Measurements from ENCODE around the gene VSIG10L2.
"Not testable (repeated sequence)": the region's sequence is repeated elsewhere in the genome, so short reads cannot be mapped to it uniquely, and the experiment has no call there.

The VSIG10L2 gene

DNA sequence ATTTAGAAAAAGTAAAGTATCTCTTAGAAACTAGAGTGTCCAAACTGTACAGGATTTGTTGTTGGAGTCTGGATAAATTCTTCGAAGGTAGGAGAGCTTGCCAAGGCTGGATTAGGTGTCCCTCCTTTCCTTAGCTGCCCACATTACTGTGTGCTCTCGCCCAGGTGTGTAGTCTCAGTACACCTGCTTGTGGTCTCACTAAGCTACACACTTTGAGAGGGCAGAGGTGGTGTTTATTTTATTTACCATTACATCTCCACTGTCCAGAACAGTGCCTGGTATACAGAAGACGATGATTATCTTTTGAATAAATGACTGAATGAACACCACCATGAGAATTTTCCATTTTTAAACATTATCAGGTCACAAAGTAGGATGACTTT, 36.5 kb downstream of the VSIG10L2 start:
- no peak overlapping the region for H3K9ac ChIP-seq (ENCODE audit: low read length)
- H2AFZ ChIP-seq (ENCODE audit: low read depth, low read length, severe bottlenecking): no peak overlapping the region
- TF ChIP-seq CTCF (IDR thresholded peaks at IDR 0.05; ENCODE audit: insufficient read depth, low read length, poor library complexity, severe bottlenecking) (no peak), EZH2phosphoT487 (conservative IDR thresholded peaks at IDR 0.05; ENCODE audit: low read length) (no peak)
- H3K36me3 ChIP-seq (ENCODE audit: low read length): no peaks in the 10 kb centered on the region
- no peak overlapping the region for H3K27ac ChIP-seq (ENCODE audit: low read depth, low read length)
- no peaks in the 10 kb centered on the region for H3K79me2 ChIP-seq (ENCODE audit: insufficient read depth, low read length)
- H3K9me2 ChIP-seq (replicated peaks; ENCODE audit: insufficient read depth, low read length): no peaks in the 10 kb centered on the region
- no peaks in the 10 kb centered on the region for H3K9me3 ChIP-seq (ENCODE audit: insufficient read depth, low read length)
- no peaks in the 10 kb centered on the region for H4K20me1 ChIP-seq (ENCODE audit: low read depth, low read length)
- H3K27me3 ChIP-seq (ENCODE audit: low read length): no peaks in the 10 kb centered on the region
- H3F3A ChIP-seq (ENCODE audit: insufficient read depth): no peaks in the 10 kb centered on the region
- no peak overlapping the region for H3K4me3 ChIP-seq (ENCODE audit: insufficient read depth, low read length, poor library complexity, severe bottlenecking)
- no peak overlapping the region for H3K4me2 ChIP-seq (ENCODE audit: low read depth, low read length, poor library complexity, severe bottlenecking)

- not testable (repeated sequence) for H4K20me1 ChIP-seq (ENCODE audit: low read depth, low read length)
These were observed 40.1 kb downstream of the VSIG10L2 start for GRCh38 chr11:125985956-125986355.

GRCh38 chr11:125987066-125987641, 41.3 kb downstream of the VSIG10L2 start:
- Histone ChIP-seq H3K27ac (ENCODE audit: low read depth, low read length) (no peak overlapping the region), H3K79me2 (ENCODE audit: insufficient read depth, low read length) (no peaks in the 10 kb centered on the region), H2AFZ (ENCODE audit: low read depth, low read length, severe bottlenecking) (no peak overlapping the region), H4K20me1 (ENCODE audit: low read depth, low read length) (no peaks in the 10 kb centered on the region), H3K27me3 (ENCODE audit: low read length) (no peaks in the 10 kb centered on the region), H3K36me3 (ENCODE audit: low read length) (no peaks in the 10 kb centered on the region), H3K9ac (ENCODE audit: low read length) (no peak overlapping the region), H3K4me2 (ENCODE audit: low read depth, low read length, poor library complexity, severe bottlenecking) (no peak overlapping the region), H3K9me2 (replicated peaks; ENCODE audit: insufficient read depth, low read length) (no peaks in the 10 kb centered on the region), H3K9me3 (ENCODE audit: insufficient read depth, low read length) (no peaks in the 10 kb centered on the region), H3F3A (ENCODE audit: insufficient read depth) (no peaks in the 10 kb centered on the region), H3K4me3 (ENCODE audit: insufficient read depth, low read length, poor library complexity, severe bottlenecking) (no peak overlapping the region)
- TF ChIP-seq EZH2phosphoT487 (conservative IDR thresholded peaks at IDR 0.05; ENCODE audit: low read length) (no peak), CTCF (IDR thresholded peaks at IDR 0.05; ENCODE audit: insufficient read depth, low read length, poor library complexity, severe bottlenecking) (no peak)

More at GRCh38 chr11:125985956-125986355, 40.1 kb downstream of the VSIG10L2 start:
- H3F3A ChIP-seq (ENCODE audit: insufficient read depth); H3K79me2 ChIP-seq (ENCODE audit: insufficient read depth, low read length); H2AFZ ChIP-seq (ENCODE audit: low read depth, low read length, severe bottlenecking); H3K27me3 ChIP-seq (ENCODE audit: low read length); H3K4me2 ChIP-seq (ENCODE audit: low read depth, low read length, poor library complexity, severe bottlenecking); H3K36me3 ChIP-seq (ENCODE audit: low read length); H3K9me2 ChIP-seq (replicated peaks; ENCODE audit: insufficient read depth, low read length); H3K4me3 ChIP-seq (ENCODE audit: insufficient read depth, low read length, poor library complexity, severe bottlenecking); H3K9me3 ChIP-seq (ENCODE audit: insufficient read depth, low read length); H3K27ac ChIP-seq (ENCODE audit: low read depth, low read length); H3K9ac ChIP-seq (ENCODE audit: low read length): not testable (repeated sequence)

DNA sequence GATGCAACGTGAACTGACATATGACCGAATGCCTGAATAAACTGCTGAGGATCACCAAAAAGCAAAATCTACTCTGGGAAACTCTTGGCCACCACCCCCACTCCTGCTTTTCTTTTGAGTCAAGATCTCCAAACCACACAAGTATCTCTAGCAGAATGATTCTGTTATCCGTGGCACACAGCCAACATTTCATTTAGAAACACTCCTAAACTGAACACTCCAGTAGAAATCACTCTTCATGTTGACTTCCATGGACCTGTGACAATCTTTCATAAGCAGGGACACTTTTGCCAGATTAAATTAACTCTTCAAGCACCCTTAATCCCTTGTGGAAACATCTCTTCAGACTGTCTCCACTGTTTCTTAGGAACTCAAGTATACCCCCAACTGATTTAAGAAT, 44.4 kb downstream of the VSIG10L2 start:
- no peaks in the 10 kb centered on the region for H4K20me1 ChIP-seq (ENCODE audit: low read depth, low read length)
- H3K27ac ChIP-seq (ENCODE audit: low read depth, low read length): no peak overlapping the region
- H3K27me3 ChIP-seq (ENCODE audit: low read length): no peaks in the 10 kb centered on the region
- no peaks in the 10 kb centered on the region for H3K9me2 ChIP-seq (replicated peaks; ENCODE audit: insufficient read depth, low read length)
- H3K79me2 ChIP-seq (ENCODE audit: insufficient read depth, low read length): no peaks in the 10 kb centered on the region
- TF ChIP-seq CTCF (IDR thresholded peaks at IDR 0.05; ENCODE audit: insufficient read depth, low read length, poor library complexity, severe bottlenecking): no peak
- no peak for TF ChIP-seq EZH2phosphoT487 (conservative IDR thresholded peaks at IDR 0.05; ENCODE audit: low read length)
- no peaks in the 10 kb centered on the region for H3K36me3 ChIP-seq (ENCODE audit: low read length)
- H3K4me2 ChIP-seq (ENCODE audit: low read depth, low read length, poor library complexity, severe bottlenecking): no peak overlapping the region
- H3F3A ChIP-seq (ENCODE audit: insufficient read depth): no peaks in the 10 kb centered on the region
- H3K4me3 ChIP-seq (ENCODE audit: insufficient read depth, low read length, poor library complexity, severe bottlenecking): no peak overlapping the region
- no peaks in the 10 kb centered on the region for H3K9me3 ChIP-seq (ENCODE audit: insufficient read depth, low read length)
- H2AFZ ChIP-seq (ENCODE audit: low read depth, low read length, severe bottlenecking): no peak overlapping the region
- H3K9ac ChIP-seq (ENCODE audit: low read length): no peak overlapping the region
